RKO (cell line): Measurements from ENCODE around the gene SLIT3.
"Not testable (repeated sequence)": the region's sequence is repeated elsewhere in the genome, so short reads cannot be mapped to it uniquely, and the experiment has no call there.

Experiments used
- DNase-seq: peaks from one replicate; pipeline ENCODE4 v3.0.0-alpha.2; 2016; ENCODE audit warnings: low spot score

The SLIT3 gene

DNA sequence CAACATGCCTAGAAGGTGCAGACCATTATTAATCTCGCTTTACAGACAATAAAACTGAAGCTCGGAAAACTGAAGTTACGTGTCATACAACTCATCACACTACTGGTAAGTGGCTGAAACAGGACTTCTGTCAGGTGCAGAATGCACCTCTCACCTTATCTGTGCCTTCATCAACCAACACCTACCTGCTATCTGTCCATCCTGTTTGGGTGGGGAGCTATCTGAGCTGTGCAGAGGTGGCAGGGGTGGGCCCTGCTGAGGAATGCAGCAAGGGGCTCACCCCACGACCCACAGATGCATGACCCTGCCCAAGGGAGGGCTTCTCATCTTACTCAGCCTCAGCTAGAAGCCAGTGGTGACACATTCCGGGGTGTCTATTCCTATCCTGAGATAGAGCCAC, 81.6 kb downstream of the SLIT3 start:
- no peak for DNase-seq

DNA sequence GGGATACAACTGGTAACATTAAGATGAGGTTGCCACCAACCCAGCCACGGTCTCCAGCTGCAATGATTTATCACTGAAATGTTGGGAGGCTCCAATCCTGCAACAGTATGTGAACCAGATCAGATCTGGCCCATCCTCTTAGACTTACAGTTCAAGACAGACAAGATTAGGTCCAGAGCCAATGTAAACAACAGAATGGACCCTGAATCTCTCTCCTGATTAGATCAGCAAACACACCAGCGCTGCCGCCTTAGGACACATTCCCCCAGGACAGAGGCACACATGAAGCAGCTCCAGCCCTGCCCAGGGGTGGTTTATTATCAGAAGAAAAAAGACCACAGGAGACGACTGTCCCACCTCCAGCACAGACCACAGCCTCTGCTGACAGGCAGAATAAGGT, 82.1 kb downstream of the SLIT3 start:
- DNase-seq, result no peak

DNA sequence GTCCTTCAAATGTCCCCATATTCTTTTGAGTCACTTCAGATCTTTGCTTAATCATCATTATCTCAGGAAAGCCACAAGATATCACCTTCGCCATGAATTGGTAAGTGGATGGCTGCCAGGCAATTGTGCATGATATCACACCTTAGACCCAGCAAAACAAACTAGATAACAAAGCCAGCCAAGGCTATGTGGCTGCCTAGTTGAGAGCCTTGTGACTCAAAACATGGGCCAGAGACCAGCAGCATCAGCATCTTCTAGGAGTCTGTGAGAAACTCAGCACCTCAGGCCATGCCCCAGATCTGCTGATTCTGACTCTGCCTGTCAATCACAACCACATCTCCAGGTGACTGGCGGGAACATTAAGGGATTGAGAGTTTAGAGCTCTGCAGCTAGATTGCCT, 82.8 kb downstream of the SLIT3 start:
- DNase-seq, result no peak

DNA sequence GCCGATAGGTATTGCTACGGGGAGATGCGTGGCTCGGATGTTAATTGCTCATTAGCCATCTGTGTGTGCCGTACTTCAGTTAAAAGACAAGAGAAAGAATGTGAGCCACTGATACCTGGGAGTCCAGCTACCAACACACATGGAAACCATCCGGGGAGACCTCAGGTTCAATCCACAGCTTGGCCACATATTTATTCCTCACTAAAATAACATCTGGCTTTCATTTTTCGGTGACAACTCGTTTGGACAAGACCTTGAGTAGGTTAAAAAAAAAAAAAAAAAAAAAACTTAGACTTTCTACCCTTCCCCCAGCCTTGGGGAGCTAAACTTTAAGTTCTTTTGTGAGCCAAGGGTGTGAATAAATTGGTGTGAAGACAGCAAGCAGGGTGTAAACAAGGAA, 84.1 kb downstream of the SLIT3 start:
- DNase-seq, result no peak

DNA sequence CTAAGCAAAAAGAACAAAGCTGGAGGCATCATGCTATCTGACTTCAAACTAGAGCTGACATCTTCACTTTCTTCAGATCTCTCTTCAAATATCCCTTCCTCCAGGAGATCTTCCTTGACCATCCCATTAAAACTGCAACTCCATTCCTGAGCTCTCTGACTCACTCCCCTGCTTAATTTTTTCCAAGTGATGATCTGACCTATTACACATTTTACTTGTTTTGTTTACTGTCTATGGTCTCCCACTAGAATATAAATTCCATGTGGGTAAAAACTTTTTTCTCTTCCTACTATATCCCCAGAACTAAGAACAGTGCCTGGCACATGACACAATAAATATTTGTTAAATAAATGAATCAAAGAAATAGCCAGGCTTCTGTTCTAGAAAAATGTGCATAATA, 87.5 kb downstream of the SLIT3 start:
- DNase-seq, result no peak

DNA sequence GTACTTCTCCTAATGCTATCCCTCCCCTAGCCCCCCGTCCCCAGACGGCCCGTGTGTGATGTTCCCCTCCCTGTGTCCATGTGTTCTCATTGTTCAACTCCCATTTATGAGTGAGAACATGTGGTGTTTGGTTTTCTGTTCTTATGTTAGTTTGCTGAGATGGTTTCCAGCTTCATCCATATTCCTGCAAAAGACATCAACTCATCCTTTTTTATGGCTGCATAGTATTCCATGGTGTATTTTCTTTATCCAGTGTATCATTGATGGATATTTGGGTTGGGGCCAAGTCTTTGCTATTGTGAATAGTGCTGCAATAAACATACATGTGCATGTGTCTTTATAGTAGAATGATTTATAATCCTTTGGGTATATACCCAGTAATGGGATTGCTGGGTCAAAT, 89.2 kb downstream of the SLIT3 start:
- not testable (repeated sequence) for DNase-seq

DNA sequence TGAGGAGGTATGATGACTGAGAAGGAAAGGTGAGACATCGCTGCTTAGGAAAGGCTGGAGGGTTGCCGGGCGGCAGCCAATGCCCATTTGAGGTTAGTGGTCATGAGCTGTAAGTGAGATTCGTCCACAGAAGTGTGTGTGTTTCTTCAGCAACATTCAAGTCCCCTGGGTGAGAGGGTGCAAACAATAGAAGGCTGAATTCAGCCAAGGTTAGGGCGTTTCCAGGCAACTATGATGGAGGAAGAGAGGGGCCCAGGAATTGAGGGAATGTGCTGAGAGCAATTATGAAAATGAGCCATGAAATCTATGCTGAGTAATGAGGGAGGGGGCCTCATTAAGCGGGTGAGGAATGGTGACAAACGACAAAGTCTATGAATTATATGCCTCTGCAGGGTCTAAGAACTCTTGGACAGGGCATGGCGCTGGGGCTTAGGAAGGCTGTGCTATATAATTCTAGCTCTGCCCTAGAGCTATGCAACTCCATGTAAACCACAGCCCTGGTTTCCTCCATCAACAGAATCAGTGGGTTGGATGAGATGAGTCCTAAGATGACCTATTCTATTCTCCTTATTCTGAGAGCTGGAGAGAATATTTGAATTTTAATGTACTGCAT, 96.0 kb downstream of the SLIT3 start:
- no peak for DNase-seq

DNA sequence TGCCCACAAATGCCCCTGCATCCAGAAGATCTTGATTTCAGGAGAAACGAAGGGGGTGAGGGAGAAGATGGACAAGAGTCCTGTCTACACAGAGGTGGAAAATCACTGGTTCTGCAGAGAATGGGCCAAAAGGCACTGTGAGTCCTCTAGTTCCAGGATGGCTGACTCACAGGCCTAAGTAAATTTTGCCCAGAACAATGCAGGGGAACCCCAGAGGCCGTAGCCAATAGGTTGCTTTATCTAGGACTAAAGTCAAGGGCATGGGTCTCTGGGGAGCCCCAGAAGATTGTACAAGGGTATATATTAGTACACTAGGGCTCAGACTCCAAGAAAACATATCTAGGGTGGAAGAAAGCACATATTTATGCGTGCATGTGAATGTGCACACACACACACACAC, 98.0 kb downstream of the SLIT3 start:
- no peak for DNase-seq

DNA sequence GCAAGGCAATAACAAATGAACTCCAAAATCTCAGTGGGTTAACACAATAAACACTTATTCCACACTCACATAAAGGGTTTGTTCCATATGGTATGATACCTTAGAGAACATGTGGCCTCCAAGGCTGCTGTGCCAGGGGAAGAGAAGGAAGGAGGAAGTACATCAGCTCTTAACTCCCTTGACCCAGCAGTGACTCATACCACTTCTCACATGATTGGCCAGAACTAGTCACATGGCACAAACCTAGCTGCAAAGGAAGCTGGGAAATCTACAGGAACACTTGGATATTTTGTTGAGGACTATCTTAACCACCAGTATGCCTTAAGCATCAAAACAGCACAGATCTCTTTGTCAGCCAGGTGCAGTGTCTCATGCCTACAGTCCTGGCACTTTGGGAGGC, 99.3 kb downstream of the SLIT3 start:
- peak; percentile 2 for DNase-seq

DNA sequence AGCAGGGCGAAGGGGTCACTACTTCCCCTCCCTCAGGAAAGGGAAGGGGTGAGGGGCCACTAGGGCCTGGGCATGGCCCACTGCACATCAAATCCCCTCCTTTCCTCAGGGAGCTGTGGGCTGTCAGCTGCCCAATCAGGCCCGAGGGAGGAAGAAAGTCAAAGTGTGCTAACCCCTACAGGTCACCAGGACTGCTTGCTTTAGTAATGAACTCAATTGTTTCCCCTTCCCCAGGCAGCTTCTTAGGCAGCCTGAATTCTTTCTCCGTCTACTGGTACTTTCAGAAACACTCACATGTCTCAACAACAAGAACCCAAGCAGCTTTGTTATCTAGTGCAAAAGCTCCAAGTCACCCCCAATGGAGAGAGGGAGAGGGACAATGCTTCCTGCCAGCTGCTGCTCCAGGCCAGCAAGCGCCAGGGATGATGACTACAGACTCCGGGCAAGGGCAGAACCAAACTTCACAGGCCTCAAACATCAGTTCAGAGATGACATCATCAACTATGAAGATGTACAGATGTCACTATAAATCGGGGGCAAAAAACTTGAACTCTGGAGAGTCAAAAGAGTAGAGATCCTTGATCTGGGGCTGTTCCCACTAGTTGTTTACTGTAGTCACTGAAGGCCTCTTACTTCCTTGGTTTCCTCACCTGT, 100.7 kb downstream of the SLIT3 start:
- no peak for DNase-seq

DNA sequence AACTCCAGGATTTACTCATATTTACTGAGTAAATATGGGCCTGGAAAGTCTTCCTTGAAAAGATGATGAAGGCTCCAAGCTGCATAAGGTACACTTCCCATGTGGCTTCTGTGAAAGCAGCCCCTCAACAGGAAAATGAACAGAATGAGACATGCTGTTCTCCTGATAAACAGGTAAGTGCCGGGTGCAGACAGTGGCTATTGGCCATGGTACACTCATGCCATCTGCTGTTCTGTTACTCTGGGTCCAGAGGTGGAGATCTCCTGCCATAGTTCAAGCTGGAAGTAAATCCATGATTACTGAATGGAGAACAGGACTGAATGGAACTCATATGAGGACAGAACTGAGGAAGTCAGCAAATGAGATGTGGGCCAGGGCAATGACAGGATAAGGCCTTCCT, 103.6 kb downstream of the SLIT3 start:
- DNase-seq, result no peak

DNA sequence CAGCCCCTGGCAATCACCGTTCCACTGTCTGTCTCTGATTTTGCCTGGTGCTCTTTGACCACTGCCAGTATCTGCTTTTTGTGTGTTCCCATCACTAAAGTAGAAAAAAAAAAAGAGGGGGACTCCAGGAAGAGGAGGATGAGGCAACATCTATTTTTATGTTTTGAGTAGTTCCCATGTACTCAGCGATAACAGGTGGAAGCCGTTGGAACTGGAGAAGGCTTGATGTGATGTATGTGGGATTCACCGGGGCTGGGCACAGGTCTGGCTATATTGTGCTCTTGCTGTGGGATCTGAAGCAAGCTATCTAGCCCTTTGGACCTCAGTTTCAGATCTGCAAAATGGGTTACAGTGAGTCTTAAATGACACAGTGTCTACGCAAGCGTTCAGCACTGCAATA, 104.9 kb downstream of the SLIT3 start:
- DNase-seq, result no peak

DNA sequence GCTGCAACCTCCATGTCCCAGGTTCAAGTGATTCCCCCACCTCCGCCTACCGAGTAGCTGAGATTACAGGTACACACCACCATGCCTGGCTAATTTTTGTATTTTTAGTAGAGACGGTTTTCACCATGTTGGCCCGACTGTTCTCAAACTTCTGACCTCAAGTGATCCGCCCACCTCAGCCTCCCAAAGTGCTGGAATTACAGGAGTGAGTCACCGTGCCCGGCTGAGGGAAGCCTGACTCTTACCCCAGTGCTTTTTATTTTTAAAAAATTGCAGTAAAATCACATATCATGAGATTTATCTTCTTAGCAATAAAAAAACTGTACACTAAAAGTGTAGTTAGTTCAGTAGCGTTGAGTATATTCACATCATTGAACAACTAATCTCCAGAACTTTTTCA, 105.3 kb downstream of the SLIT3 start:
- DNase-seq, result no peak

DNA sequence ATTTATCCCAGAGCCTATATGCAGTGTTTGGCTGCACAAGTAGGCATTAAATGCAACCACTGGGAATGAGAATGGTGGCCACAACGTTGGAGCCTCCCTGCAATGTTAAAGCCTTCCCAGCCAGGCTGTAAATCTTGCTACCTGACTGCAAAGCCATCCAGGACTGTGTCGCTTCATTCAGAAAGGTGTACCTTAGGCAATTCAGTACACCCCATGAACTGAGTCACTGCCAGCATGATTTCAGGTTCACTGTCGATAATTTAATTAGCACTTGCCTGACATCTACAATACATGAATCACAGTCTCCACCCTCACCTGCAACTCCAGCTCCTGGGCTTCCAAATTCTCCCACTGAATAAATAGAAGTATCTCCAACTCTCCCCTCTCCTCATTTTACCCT, 108.4 kb downstream of the SLIT3 start:
- DNase-seq, result no peak

DNA sequence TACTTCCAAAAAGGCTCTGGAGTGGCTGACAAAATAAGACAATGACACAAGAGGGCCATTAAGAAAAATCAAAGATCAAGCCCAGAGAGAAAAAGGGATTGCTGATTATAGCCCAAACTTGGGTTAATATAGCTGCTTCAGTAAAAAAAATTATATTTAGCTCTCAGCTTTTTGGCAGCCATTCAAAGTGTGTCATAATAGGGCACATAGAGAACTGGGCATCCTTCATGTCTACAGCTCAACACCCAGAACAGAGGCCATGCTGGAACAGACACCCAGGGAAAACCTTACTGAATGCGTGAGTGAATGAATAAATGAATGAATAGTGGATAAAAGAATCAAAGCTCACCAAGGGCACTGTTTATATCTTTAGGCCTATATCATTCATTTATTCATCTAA, 110.1 kb downstream of the SLIT3 start:
- DNase-seq, result no peak

DNA sequence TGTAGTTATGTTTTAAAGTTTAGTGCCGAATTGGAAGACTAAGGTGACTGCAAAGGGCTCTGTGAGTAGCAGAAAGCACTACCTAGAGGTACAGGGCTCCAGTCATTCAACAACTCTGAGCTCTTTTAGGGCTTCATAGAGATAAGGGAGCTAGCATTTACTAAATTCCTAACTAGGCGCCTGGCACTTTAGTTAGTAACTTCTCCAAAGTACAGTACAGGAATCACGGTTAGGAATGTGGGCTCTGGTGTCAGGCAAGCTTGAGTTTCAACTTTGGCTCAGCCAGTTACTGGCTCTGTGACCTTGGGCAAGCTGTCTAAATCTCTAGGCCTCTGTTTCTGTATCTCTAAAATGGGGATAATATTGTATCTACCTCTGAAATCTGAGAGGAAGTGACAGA, 115.3 kb downstream of the SLIT3 start:
- no peak for DNase-seq

DNA sequence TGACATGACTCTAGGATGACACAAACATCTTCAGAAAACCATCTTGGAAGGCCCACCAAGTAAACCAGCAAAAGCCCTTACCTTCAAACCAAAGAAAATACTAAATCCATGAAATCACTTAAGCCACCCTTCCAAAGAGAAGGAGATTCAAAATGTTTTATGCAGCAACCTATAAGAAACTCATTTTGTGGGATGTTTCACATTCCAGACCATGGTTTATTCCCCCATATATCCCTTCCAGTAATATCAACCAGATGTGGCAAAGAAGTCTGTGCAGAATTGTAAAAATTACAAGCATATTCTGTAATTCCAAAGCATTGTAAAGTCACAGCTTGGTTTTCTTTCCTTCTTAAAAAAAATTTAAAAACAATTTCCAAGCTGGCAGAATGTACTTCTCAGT, 117.4 kb downstream of the SLIT3 start:
- DNase-seq, result no peak

DNA sequence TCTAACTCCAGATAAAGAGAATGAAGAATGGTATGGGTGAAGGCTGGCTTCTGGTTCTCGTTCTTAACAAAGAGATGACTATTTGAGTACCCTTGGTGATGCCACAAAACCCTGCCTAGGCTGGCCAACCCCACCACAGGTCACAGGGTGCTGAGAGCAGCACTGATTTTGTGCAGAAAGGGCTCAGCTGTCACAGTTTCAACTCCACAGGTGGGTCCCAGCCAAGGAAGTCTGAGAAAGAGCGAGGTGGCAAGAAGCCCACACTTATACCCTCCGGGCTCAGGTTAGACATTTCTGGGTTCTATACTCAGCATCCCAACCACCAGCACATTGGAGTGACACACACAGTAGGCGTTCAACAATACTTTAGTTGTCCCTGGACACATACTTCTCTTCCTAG, 118.1 kb downstream of the SLIT3 start:
- no peak for DNase-seq

DNA sequence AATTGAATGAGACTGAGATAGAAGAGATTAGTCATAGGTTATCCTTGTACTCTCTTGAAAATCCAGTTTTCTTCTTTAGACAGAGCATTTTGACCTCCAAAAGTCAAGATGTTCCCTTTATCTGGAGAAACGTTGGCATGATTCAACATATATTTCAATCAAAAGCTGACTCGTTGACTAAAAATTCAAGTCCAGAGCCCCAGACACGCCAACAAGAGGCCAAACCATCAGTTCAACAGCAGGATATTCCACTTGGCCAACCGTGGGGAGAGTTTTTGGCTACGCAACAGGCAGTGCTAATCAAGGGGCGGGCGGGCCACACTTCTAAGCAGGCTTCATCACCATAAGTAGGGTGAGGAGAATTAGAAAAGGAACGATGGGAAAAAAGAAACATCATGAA, 119.1 kb downstream of the SLIT3 start:
- DNase-seq, result no peak

DNA sequence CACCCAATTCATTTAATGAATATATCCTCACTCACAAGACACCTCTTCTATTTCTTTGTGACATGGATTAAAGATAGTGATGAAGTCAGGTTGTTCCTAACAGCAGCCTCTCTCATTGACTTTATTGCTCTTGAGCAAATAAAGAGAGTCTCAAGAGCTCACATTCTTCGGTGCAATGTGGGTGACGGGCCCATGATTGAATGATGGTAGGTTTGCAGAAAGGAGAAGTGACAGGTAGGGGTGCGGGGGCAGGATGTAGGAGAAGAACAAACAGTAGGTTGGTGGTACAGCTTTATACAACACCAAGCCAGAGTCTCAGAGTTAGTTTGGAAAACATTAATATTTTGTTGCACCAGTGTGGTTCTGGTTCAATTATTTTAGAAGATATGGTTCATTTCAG, 122.2 kb downstream of the SLIT3 start:
- no peak for DNase-seq

DNA sequence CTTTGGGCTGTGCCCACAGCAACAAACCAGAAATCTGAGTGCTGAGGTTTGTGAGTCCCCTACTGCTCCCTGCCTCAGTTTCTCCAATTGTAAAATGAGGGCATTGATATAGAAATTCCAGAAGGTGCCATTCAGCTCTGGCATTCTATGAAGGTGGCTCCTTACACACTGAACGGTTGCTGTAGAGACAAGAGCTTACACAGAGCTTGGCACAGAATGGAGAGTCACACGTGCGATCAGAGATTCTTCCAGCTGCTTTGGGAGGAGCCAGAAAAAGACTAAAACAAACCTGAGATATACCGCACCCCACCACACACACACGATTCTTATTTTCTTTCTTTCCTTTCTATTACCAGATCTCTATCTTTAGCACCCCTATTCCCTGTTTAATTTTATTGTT, 122.7 kb downstream of the SLIT3 start:
- no peak for DNase-seq

DNA sequence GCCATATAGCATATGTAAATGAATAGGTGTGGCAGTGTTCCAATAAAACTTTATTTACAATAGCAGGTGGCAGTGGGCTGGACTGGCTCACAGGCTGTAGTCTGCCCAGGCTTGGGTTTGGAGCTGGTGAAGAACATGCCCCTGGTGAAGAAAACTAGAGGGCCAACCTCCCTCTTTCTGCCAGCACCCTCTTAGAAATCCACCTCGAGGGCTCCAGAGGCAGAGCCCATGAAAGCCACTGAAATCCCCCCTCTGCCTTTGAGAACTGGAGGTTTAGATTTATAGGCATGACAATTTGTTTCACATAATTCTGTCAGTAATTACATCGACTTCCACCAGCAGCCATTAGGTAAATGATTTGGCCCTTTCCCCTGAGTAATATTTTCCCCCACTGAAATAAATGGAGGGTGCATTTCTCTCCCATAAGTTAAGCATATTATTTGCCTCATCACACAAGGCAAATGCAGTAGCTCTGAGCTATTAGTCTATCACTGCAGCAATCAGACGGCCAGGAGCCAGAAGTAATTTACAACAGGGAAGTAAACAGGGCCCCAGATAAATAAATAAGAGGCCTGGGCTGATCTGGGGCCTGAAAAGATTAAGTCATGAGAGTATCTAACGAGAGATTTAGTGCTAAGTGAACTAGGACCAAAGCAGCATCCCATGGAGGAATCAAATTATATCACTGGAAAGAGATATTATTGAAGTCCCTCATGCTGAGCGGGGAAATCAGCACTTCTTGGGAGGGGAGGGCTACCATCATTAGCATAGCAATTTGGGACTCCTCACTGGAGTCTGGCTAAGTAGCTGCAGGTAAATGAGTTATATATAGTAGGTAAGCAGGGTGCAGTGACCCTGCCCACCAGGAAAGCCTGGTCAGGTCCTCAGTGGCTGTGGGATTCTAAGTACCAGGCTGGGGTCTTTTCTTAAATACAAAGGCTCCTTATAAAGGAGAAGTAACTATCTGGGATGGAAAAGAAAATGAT, 123.9 kb downstream of the SLIT3 start:
- DNase-seq, result no peak

DNA sequence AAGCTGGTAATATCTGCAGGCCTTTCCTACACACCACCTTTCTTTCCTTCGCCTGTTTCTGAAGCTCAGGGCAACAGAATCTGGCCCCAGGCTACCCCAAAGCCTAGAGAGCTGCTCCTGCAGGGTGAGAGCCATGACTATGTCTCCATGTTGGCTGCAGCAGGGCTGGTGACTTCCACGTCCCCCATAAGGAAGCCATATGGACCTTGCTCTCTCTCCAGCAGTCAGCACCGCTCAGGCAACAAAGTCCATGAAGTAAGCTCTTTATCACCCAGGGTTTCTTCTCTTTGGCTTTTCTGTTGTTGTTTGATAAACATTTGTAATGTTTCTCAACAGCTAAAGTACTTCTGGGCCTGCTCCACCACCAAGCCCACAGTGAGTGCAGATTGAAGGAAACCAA, 125.2 kb downstream of the SLIT3 start:
- DNase-seq, result no peak
